H1 (cell line): ENCODE measurements around the gene SETD1B. TPM values are rescaled to one million over a fixed set of nuclear protein-coding genes. Genes with fewer than 3 reads are reported as not detected.

Source experiments
- CTCF ChIA-PET: fragments of 300-600 bp; sonication (Branson Sonifier 250); formaldehyde crosslinking; loops from one replicate; lab custom pipeline; 2021; ENCODE audit not compliant: partially characterized antibody; lab: Charles Lee
- POLR2A ChIA-PET: fragments of 300-600 bp; sonication (Branson Sonifier 250); formaldehyde crosslinking; loops from one replicate; lab custom pipeline; 2021; ENCODE audit warnings: inconsistent platforms; ENCODE audit not compliant: partially characterized antibody; lab: Charles Lee
- DNase-seq, 2 experiments: peaks; one replicate each; pipeline versions ENCODE4 v3.0.0 to v3.0.0-alpha.2; 2010 to 2022; ENCODE audit warnings: low spot score in 2 of 2, low read depth in 1 of 2, mixed read lengths in 1 of 2
- FAIRE-seq: peaks from 2 replicates; lab custom pipeline; 2011; peaks lifted over from hg19 to GRCh38; lab: Jason Lieb, UNC
- H2AFZ ChIP-seq: 2 replicates; pipeline ENCODE4 v1.8.1; 2012; ENCODE audit warnings: low read length, inconsistent platforms
- H2AK5ac ChIP-seq: 2 replicates; pipeline ENCODE4 v1.6.1; 2013; ENCODE audit warnings: low read depth, low read length
- H2BK120ac ChIP-seq: replicated peaks from 2 replicates; pipeline ENCODE3; 2013; ENCODE audit warnings: low read depth, low read length, inconsistent platforms
- H2BK12ac ChIP-seq: 2 replicates; pipeline ENCODE4 v1.6.1; 2013; ENCODE audit warnings: low read depth, low read length
- H2BK15ac ChIP-seq: 2 replicates; pipeline ENCODE4 v1.6.1; 2013; ENCODE audit warnings: low read length
- H2BK20ac ChIP-seq: 2 replicates; pipeline ENCODE4 v1.6.1; 2013; ENCODE audit warnings: low read length
- H2BK5ac ChIP-seq: 2 replicates; pipeline ENCODE4 v1.6.1; 2013; ENCODE audit warnings: low read depth, low read length
- H3K14ac ChIP-seq: 2 replicates; pipeline ENCODE4 v1.6.1; 2013; ENCODE audit warnings: inconsistent platforms; ENCODE audit not compliant: insufficient read length
- H3K18ac ChIP-seq: 2 replicates; pipeline ENCODE4 v1.6.1; 2013; ENCODE audit warnings: low read length; ENCODE audit errors: extremely low read depth
- H3K23ac ChIP-seq: 2 replicates; pipeline ENCODE4 v1.6.1; 2013; ENCODE audit warnings: inconsistent platforms; ENCODE audit not compliant: insufficient read length
- H3K23me2 ChIP-seq: 2 replicates; pipeline ENCODE4 v1.6.1; 2013; ENCODE audit warnings: low read depth, low read length
- H3K27ac ChIP-seq: 2 replicates; pipeline ENCODE4 v1.6.1; 2011; ENCODE audit warnings: low read depth, low read length, inconsistent platforms
- H3K27me3 ChIP-seq, 4 experiments: replicated peaks in 1 of 4; 1 replicate in 1 of 4; 2 replicates in 3 of 4; pipeline versions ENCODE4 v1.6.1 to v1.8.1; 2011 to 2013; ENCODE audit warnings: low read length in 3 of 4, mild to moderate bottlenecking in 3 of 4, inconsistent platforms in 2 of 4, mixed read lengths in 2 of 4, moderate library complexity in 1 of 4; ENCODE audit not compliant: control insufficient read depth in 3 of 4, insufficient read depth in 3 of 4; ENCODE audit errors: extremely low read depth in 1 of 4
- H3K36me3 ChIP-seq, 4 experiments: 2 replicates each; pipeline versions ENCODE4 v1.6.1 to v1.8.1; 2011 to 2013; ENCODE audit warnings: mild to moderate bottlenecking in 4 of 4, low read length in 3 of 4, moderate library complexity in 2 of 4, control low read depth in 1 of 4, inconsistent platforms in 1 of 4; ENCODE audit not compliant: insufficient read depth in 4 of 4, control insufficient read depth in 2 of 4
- H3K4ac ChIP-seq: replicated peaks from 2 replicates; pipeline ENCODE3; 2013; ENCODE audit warnings: low read length, low read depth, mixed read lengths, inconsistent platforms; ENCODE audit not compliant: insufficient read length
- H3K4me1 ChIP-seq, 4 experiments: replicated peaks in 1 of 4; 1 replicate in 1 of 4; 2 replicates in 3 of 4; pipeline versions ENCODE4 v1.6.1 to v1.8.1; 2011 to 2013; ENCODE audit warnings: low read length in 3 of 4, inconsistent platforms in 2 of 4, mixed read lengths in 1 of 4; ENCODE audit not compliant: insufficient read depth in 4 of 4, control insufficient read depth in 3 of 4
- H3K4me2 ChIP-seq, 2 experiments: 2 replicates each; pipeline versions ENCODE4 v1.6.1 to v1.8.1; 2011 to 2013; ENCODE audit warnings: low read depth in 2 of 2, low read length in 2 of 2, control low read depth in 1 of 2, inconsistent platforms in 1 of 2, mild to moderate bottlenecking in 1 of 2; ENCODE audit not compliant: insufficient read depth in 1 of 2
- H3K4me3 ChIP-seq, 4 experiments: fragments of 200-600, 300-600 bp in 1 of 4; sonication (generic), shearing (Covaris generic), sonication (Bioruptor Twin) in 1 of 4; 2 replicates each; pipeline versions ENCODE4 v1.5.1 to v1.8.1; 2011 to 2016; ENCODE audit warnings: low read length in 4 of 4, low read depth in 3 of 4, control low read depth in 2 of 4, inconsistent platforms in 2 of 4, mild to moderate bottlenecking in 2 of 4, mixed read lengths in 1 of 4, moderate library complexity in 1 of 4; ENCODE audit not compliant: insufficient read depth in 2 of 4; ENCODE audit errors: extremely low read depth in 1 of 4
- H3K56ac ChIP-seq: replicated peaks from 2 replicates; pipeline ENCODE3; 2013; ENCODE audit warnings: low read depth, mild to moderate bottlenecking, mixed read lengths, low read length, inconsistent platforms; ENCODE audit not compliant: insufficient read length
- H3K79me1 ChIP-seq: 2 replicates; pipeline ENCODE4 v1.6.1; 2013; ENCODE audit warnings: low read depth, low read length, control low read depth
- H3K79me2 ChIP-seq, 2 experiments: 2 replicates each; pipeline versions ENCODE4 v1.6.1 to v1.8.1; 2012 to 2013; ENCODE audit warnings: low read length in 2 of 2, mild to moderate bottlenecking in 2 of 2, inconsistent platforms in 1 of 2; ENCODE audit not compliant: insufficient read depth in 2 of 2, control insufficient read depth in 1 of 2
- H3K9ac ChIP-seq, 4 experiments: replicated peaks in 1 of 4; 1 replicate in 1 of 4; 2 replicates in 3 of 4; pipeline versions ENCODE4 v1.6.1 to v1.8.1; 2011 to 2013; ENCODE audit warnings: low read depth in 3 of 4, low read length in 3 of 4, control low read depth in 2 of 4, mild to moderate bottlenecking in 2 of 4, moderate library complexity in 2 of 4, inconsistent platforms in 1 of 4; ENCODE audit errors: extremely low read depth in 1 of 4
- H3K9me3 ChIP-seq, 2 experiments: 2 replicates each; pipeline versions ENCODE4 v1.6.1 to v1.8.1; 2012 to 2013; ENCODE audit warnings: mild to moderate bottlenecking in 2 of 2, moderate library complexity in 2 of 2, control low read depth in 1 of 2, inconsistent platforms in 1 of 2, low read depth in 1 of 2, low read length in 1 of 2, mixed read lengths in 1 of 2; ENCODE audit not compliant: insufficient read depth in 2 of 2
- H4K20me1 ChIP-seq, 2 experiments: replicated peaks in 1 of 2; 2 replicates each; pipeline versions ENCODE3 to v1.8.1; 2011 to 2013; ENCODE audit warnings: inconsistent platforms in 2 of 2, low read length in 2 of 2, mild to moderate bottlenecking in 1 of 2; ENCODE audit not compliant: insufficient read depth in 2 of 2, control insufficient read depth in 1 of 2
- H4K5ac ChIP-seq: 2 replicates; pipeline ENCODE4 v1.6.1; 2013; ENCODE audit warnings: low read length, low read depth, mixed read lengths, inconsistent platforms; ENCODE audit not compliant: insufficient read length
- H4K8ac ChIP-seq: 2 replicates; pipeline ENCODE4 v1.8.0; 2013; ENCODE audit warnings: mild to moderate bottlenecking, moderate library complexity, low read length, inconsistent platforms; ENCODE audit not compliant: insufficient read depth; ENCODE audit errors: extremely low read depth
- H4K91ac ChIP-seq: replicated peaks from 2 replicates; pipeline ENCODE3; 2013; ENCODE audit warnings: low read length, mixed read lengths, inconsistent platforms; ENCODE audit not compliant: insufficient read length
- CBX8 ChIP-seq: fragments of 300-800, 300-1000 bp; sonication (generic); IDR thresholded peaks from 2 replicates; pipeline ENCODE4 v1.7.1; 2016; ENCODE audit warnings: low read depth, low read length, borderline replicate concordance
- CEBPB ChIP-seq: IDR thresholded peaks from 2 replicates; pipeline ENCODE4 v1.6.1; 2012; ENCODE audit warnings: low read depth, low read length
- WGBS, 2 experiments: shearing (Covaris generic) in 1 of 2; methylation state at CpG; one replicate each; pipeline versions ENCODE4 v1.1.6 to v1.1.7; 2013 to 2015; ENCODE audit warnings: low lambda C conversion rate in 2 of 2, mixed read lengths in 2 of 2, inconsistent platforms in 1 of 2, low coverage in 1 of 2, missing lambda C conversion rate in 1 of 2; ENCODE audit not compliant: insufficient replicate concordance in 2 of 2, insufficient coverage in 1 of 2, insufficient read length in 1 of 2; ENCODE audit errors: extremely low coverage in 1 of 2, missing lambda C conversion rate in 1 of 2; 5-methylcytosine and 5-hydroxymethylcytosine counted together
- polyA plus RNA-seq, 7 experiments: library from polyadenylated mRNA; depleted of rRNA in 3 of 7; stranded (reverse) in 5 of 7; unstranded in 2 of 7; fragments of >200 nt in 5 of 7; fragments of 200-250 nt in 2 of 7; gene quantifications; 1 replicate in 5 of 7; 2 replicates in 1 of 7; 4 replicates in 1 of 7; pipeline versions ENCODE4 v1.2.1 to v1.2.3, GENCODE V29; 2011 to 2013; ENCODE audit warnings: missing spikeins in 2 of 7, mixed read lengths in 2 of 7
- total RNA-seq: library from RNA; stranded (reverse); fragmentation: NEBNext Ultra II Directional; extraction: Animal tissue kit (Norgen Biotek cat#: 25700); gene quantifications from 2 replicates; pipeline ENCODE4 v1.2.1, GENCODE V29; 2021

The SETD1B gene
- total and polyA plus RNA-seq, 2 of the 8 experiments (the other 6 are each of a cell fraction or from before 2014, with no cell fraction given) = 1.3 to 17.7 TPM

GRCh38 chr12:121786440-121786825, 17.4 kb upstream of the SETD1B start:
- no peak overlapping the region for H3K4me3 ChIP-seq
- H3K4me1 ChIP-seq = peaks cover 0 to 6% (median 3%) of the 10 kb centered on the region in 4 experiments; a peak in 2 of 7 replicates
- no peak overlapping the region for H3K27ac ChIP-seq
- no peak overlapping the region for H2BK20ac ChIP-seq
- H4K20me1 ChIP-seq = peaks cover 15 to 19% of the 10 kb centered on the region in 2 experiments
- H3K23me2 ChIP-seq = no peaks in the 10 kb centered on the region
- WGBS, 2 experiments = 89% methylated on average over 6 of the region's 6 CpGs; no CpG with 5 or more reads in 1 of the 2 experiments
- H4K91ac ChIP-seq = no peak overlapping the region
- H2AFZ ChIP-seq = no peak overlapping the region
- no peak overlapping the region for H3K56ac ChIP-seq
- FAIRE-seq (no peak), DNase-seq (no peak)
- H3K14ac ChIP-seq = no peak overlapping the region
- H2BK5ac ChIP-seq = no peak overlapping the region
- no peak overlapping the region for H3K4ac ChIP-seq
- H4K5ac ChIP-seq = no peak overlapping the region
- no peak overlapping the region for H3K23ac ChIP-seq
- H3K79me2 ChIP-seq = no peaks in the 10 kb centered on the region
- ChIA-PET POLR2A (interaction anchor here (1.1 to 34.9 kb wide), 3 partner anchors 1 to 74 kb away, joined by 3 to 958 read pairs (median 958); partner anchors contain the start of genes RHOF, SETD1B and TMEM120B), CTCF (interaction anchor here (0.9 to 18.5 kb wide), 4 partner anchors 4 to 68 kb away, joined by 4 to 335 read pairs (median 176); partner anchors contain the start of gene RHOF)
- no peak overlapping the region for H3K9ac ChIP-seq
- H3K36me3 ChIP-seq = no peaks in the 10 kb centered on the region
- H2AK5ac ChIP-seq = 0 out of 2 replicates have a peak overlapping the region, but pooled peaks have one; percentile 39
- no peak overlapping the region for H2BK12ac ChIP-seq
- 0 out of 2 replicates have a peak overlapping the region, but pooled peaks have one; percentile 61 for H2BK15ac ChIP-seq
- no peak overlapping the region for H3K4me2 ChIP-seq
- no peaks in the 10 kb centered on the region for H3K27me3 ChIP-seq
- no peak for TF ChIP-seq CBX8
- peak; percentile 32; the same call in 1 of the 2 replicates for TF ChIP-seq CEBPB
- no peaks in the 10 kb centered on the region for H3K9me3 ChIP-seq
- H2BK120ac ChIP-seq = no peak overlapping the region
- no peaks in the 10 kb centered on the region; the same call in 1 of the 2 replicates for H3K79me1 ChIP-seq
- no peak overlapping the region for H4K8ac ChIP-seq
- H3K18ac ChIP-seq = no peak overlapping the region
